ENCODE data around the gene NOL7. TPM values are rescaled to one million over a fixed set of nuclear protein-coding genes. Genes with fewer than 3 reads are reported as not detected.

Gene NOL7
- total RNA-seq, 2 donors from 2014 or later: 54.1 to 82.1 TPM

GRCh38 chr6:13668291-13668928 lies 53.3 kb downstream of the NOL7 start:
- no peaks in the 10 kb centered on the region for H3K27me3 ChIP-seq
- H3K4me3 ChIP-seq: no peak overlapping the region
- no peak overlapping the region for H3K9ac ChIP-seq (ENCODE audit: low read depth in 2 of 2, low read length in 2 of 2)
- DNase-seq: no peak
- H3K9me3 ChIP-seq: no peaks in the 10 kb centered on the region
- H3K36me3 ChIP-seq: no peaks in the 10 kb centered on the region
- H3K4me1 ChIP-seq: no peaks in the 10 kb centered on the region
- H3K27ac ChIP-seq: no peak overlapping the region
- intact Hi-C loops (cut with DNase I): no loop called here
- TF ChIP-seq CTCF (IDR thresholded peaks at IDR 0.05): no peak

- intact Hi-C loops (cut with DNase I): no loop called here
- Histone ChIP-seq H3K4me1 (no peaks in the 10 kb centered on the region), H3K4me3 (no peak overlapping the region), H3K27me3 (no peaks in the 10 kb centered on the region), H3K9me3 (no peaks in the 10 kb centered on the region), H3K36me3 (no peaks in the 10 kb centered on the region), H3K9ac (ENCODE audit: low read depth in 2 of 2, low read length in 2 of 2) (no peak overlapping the region), H3K27ac (no peak overlapping the region)
- no peak for DNase-seq
- TF ChIP-seq CTCF (IDR thresholded peaks at IDR 0.05): no peak
Observed at GRCh38 chr6:13669476-13669875, 54.3 kb downstream of the NOL7 start.

Other genes with a start within 250 kb of the NOL7 start
- 1 to 10 TPM; 6.9 to 7.6 TPM for gene GFOD1, start 127.7 kb upstream of the NOL7 start, total RNA-seq
- 10 to 100 TPM; 13.3 to 13.7 TPM for gene SIRT5, start 40.7 kb upstream of the NOL7 start, total RNA-seq
- gene RANBP9, start 96.5 kb downstream of the NOL7 start, total RNA-seq: 10 to 100 TPM; 27.2 to 35.0 TPM
- gene MCUR1, start 199.2 kb downstream of the NOL7 start, total RNA-seq: 10 to 100 TPM; 32.1 to 32.9 TPM